Fibroblast of skin of right biceps (primary cell): Measurements from ENCODE around the gene THUMPD1.
"Not testable (repeated sequence)": the region's sequence is repeated elsewhere in the genome, so short reads cannot be mapped to it uniquely, and the experiment has no call there.

ENCODE experiments used
- DNase-seq: peaks from one replicate; pipeline ENCODE4 v3.0.0-alpha.2; 2013

Gene THUMPD1

GRCh38 chr16:20741554-20742285 lies at the start of gene THUMPD1:
Gene THUMPD1, minus strand, starts transcription at chr16:20741818. Its CDS starts 79 bp downstream, at chr16:20741739.
- peak; percentile 95 for DNase-seq

GRCh38 chr16:20789130-20789529 lies 47.5 kb upstream of the THUMPD1 start:
- DNase-seq = no peak

GRCh38 chr16:20784204-20784603 lies 42.6 kb upstream of the THUMPD1 start:
- no peak for DNase-seq

- DNase-seq = no peak
Measured at GRCh38 chr16:20782470-20782869, 40.9 kb upstream of the THUMPD1 start.

GRCh38 chr16:20781697-20782096 lies 40.1 kb upstream of the THUMPD1 start:
- DNase-seq = no peak

GRCh38 chr16:20774703-20775362 lies 33.2 kb upstream of the THUMPD1 start:
- DNase-seq = peak; percentile 41

GRCh38 chr16:20773679-20774078 lies 32.1 kb upstream of the THUMPD1 start:
- no peak for DNase-seq

GRCh38 chr16:20768818-20769217 lies 27.2 kb upstream of the THUMPD1 start:
- no peak for DNase-seq

- no peak for DNase-seq
Measured at GRCh38 chr16:20768121-20768520, 26.5 kb upstream of the THUMPD1 start.

GRCh38 chr16:20767577-20767976 lies 26.0 kb upstream of the THUMPD1 start:
- DNase-seq = no peak

GRCh38 chr16:20766294-20766693 lies 24.7 kb upstream of the THUMPD1 start:
- no peak for DNase-seq

GRCh38 chr16:20765732-20766131 lies 24.1 kb upstream of the THUMPD1 start:
- DNase-seq = no peak

- DNase-seq = not testable (repeated sequence)
Measured at GRCh38 chr16:20764448-20764847, 22.8 kb upstream of the THUMPD1 start.

GRCh38 chr16:20763461-20764232 lies 22.0 kb upstream of the THUMPD1 start, which contains the start of gene ACSM3:
Gene ACSM3, plus strand, starts transcription at chr16:20764014. Its CDS starts 6,021 bp downstream, at chr16:20770035.
- peak; percentile 61 for DNase-seq

GRCh38 chr16:20762404-20763123 lies 20.9 kb upstream of the THUMPD1 start:
- DNase-seq = no peak

- DNase-seq = no peak
Measured at GRCh38 chr16:20761175-20761574, 19.6 kb upstream of the THUMPD1 start.

GRCh38 chr16:20760346-20760745 lies 18.7 kb upstream of the THUMPD1 start:
- no peak for DNase-seq

GRCh38 chr16:20755799-20756198 lies 14.2 kb upstream of the THUMPD1 start:
- not testable (repeated sequence) for DNase-seq

GRCh38 chr16:20755238-20755637 lies 13.6 kb upstream of the THUMPD1 start:
- DNase-seq = no peak

GRCh38 chr16:20753727-20754126 lies 12.1 kb upstream of the THUMPD1 start:
- no peak for DNase-seq

- DNase-seq = no peak
Measured at GRCh38 chr16:20750558-20750957, 8.9 kb upstream of the THUMPD1 start.

- DNase-seq = no peak
Measured at GRCh38 chr16:20749474-20749873, 7.9 kb upstream of the THUMPD1 start.
